Esophagus muscularis mucosa (tissue), 3 donors: ENCODE results near the gene UBE2L3.
"Not testable (repeated sequence)": the region's sequence is repeated elsewhere in the genome, so short reads cannot be mapped to it uniquely, and the experiment has no call there.

Experiments
- CTCF ChIP-seq, 3 experiments: fragments of 200-600 bp in 2 of 3; fragments of 450-650 bp in 1 of 3; sonication (generic) in 2 of 3; IDR thresholded peaks; one replicate each; pipeline ENCODE4 v1.5.1; 2017 to 2019; ENCODE audit warnings: antibody characterized with exemption in 3 of 3, mild to moderate bottlenecking in 2 of 3, moderate library complexity in 1 of 3
- POLR2A ChIP-seq: fragments of 450-650 bp; IDR thresholded peaks from one replicate; pipeline ENCODE4 v1.6.1; 2017; ENCODE audit warnings: antibody characterized with exemption, moderate library complexity, mild to moderate bottlenecking, low read depth
- POLR2AphosphoS5 ChIP-seq, 2 donors: sonication (generic); formaldehyde crosslinking; IDR thresholded peaks; one replicate each; pipeline ENCODE4 v1.6.1; 2017; ENCODE audit warnings: antibody characterized with exemption in 2 of 2

DNA sequence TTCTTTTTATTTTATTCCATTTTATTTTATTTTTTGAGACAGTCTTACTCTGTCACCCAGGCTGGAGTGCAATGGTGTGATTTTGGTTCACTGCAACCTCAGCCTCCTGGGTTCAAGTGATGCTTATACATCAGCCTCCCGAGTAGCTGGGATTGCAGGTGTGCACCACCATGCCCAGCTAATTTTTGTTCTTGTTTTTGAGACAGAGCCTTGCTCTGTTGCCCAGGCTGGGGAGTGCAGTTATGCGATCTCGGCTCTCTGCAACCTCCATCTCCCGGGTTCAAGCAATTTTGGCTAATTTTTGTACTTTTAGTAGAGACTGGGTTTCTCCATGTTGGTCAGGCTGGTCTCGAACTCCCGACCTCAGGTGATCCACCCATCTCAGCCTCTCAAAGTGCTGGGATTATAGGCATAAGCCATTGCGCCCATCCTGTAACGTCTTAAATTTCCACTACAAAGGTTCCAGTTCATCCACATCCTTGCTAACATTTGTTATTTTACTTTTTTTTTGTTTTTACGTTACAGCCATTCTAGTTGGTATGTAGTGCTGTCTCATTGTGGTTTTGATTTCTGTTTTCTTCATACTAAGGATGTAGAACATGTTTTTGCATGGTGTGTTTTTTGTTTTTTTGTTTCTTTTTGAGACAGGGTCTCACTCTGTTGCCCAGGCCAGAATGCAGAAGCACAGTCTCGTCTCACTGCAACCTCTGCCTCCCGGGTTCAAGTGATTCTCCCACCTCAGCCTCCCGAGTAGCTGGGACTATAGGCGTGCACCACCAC lies 29.0 kb downstream of the UBE2L3 start:
- not testable (repeated sequence) for TF ChIP-seq CTCF (IDR thresholded peaks at IDR 0.05); POLR2AphosphoS5 (IDR thresholded peaks at IDR 0.05); POLR2A
